ENCODE results near the gene RBFOX1. TPM values are rescaled to one million over a fixed set of nuclear protein-coding genes. Genes with fewer than 3 reads are reported as not detected.

Gene RBFOX1
- total RNA-seq, 1 donor, result not detected

GRCh38 chr16:7471268-7471667, 138.6 kb downstream of the RBFOX1 start:
- Histone ChIP-seq H3K79me2 (ENCODE audit: insufficient read depth, low read length) (no peaks in the 10 kb centered on the region), H4K20me1 (ENCODE audit: insufficient read depth, low read length) (no peaks in the 10 kb centered on the region), H3K27ac (ENCODE audit: low read depth, low read length) (no peak overlapping the region), H3K9me3 (ENCODE audit: low read depth, low read length) (no peaks in the 10 kb centered on the region), H3K27me3 (ENCODE audit: insufficient read depth, low read length) (no peaks in the 10 kb centered on the region), H3K36me3 (ENCODE audit: insufficient read depth, low read length) (no peaks in the 10 kb centered on the region), H3K4me1 (ENCODE audit: insufficient read depth, low read length) (no peaks in the 10 kb centered on the region), H2AFZ (ENCODE audit: low read length) (no peak overlapping the region), H3K4me3 (ENCODE audit: insufficient read depth, low read length) (no peak overlapping the region), H3K4me2 (ENCODE audit: insufficient read depth, low read length) (no peak overlapping the region)
- DNase-seq (ENCODE audit: insufficient read length, low spot score, missing footprints), result no peak
- TF ChIP-seq, protein P1, sequence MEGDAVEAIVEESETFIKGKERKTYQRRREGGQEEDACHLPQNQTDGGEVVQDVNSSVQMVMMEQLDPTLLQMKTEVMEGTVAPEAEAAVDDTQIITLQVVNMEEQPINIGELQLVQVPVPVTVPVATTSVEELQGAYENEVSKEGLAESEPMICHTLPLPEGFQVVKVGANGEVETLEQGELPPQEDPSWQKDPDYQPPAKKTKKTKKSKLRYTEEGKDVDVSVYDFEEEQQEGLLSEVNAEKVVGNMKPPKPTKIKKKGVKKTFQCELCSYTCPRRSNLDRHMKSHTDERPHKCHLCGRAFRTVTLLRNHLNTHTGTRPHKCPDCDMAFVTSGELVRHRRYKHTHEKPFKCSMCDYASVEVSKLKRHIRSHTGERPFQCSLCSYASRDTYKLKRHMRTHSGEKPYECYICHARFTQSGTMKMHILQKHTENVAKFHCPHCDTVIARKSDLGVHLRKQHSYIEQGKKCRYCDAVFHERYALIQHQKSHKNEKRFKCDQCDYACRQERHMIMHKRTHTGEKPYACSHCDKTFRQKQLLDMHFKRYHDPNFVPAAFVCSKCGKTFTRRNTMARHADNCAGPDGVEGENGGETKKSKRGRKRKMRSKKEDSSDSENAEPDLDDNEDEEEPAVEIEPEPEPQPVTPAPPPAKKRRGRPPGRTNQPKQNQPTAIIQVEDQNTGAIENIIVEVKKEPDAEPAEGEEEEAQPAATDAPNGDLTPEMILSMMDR (IDR thresholded peaks at IDR 0.05; ENCODE audit: extremely low read depth, low read depth, low read length), result no peak

DNA sequence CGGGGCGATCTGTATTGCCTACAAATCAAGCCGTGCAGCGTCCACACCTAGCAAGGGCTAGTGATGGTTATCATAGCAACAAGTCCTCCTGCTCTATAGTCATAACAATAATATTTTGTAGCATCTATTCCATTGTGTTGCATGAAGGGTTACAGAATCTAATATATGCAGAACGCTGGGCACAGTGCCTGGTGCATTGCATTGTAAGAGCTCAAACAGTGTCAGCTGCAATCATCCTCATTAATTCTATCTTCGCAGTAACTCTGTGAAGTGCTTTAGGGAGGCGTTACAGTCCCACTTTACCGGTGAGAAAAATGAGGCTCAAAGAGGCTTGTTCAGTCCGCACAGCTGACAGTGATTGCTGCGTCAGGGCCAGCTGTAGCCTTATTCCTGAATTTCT, 149.4 kb downstream of the RBFOX1 start:
- Histone ChIP-seq H4K20me1 (ENCODE audit: insufficient read depth, low read length) (no peaks in the 10 kb centered on the region), H3K36me3 (ENCODE audit: insufficient read depth, low read length) (no peaks in the 10 kb centered on the region), H3K79me2 (ENCODE audit: insufficient read depth, low read length) (no peaks in the 10 kb centered on the region), H3K4me1 (ENCODE audit: insufficient read depth, low read length) (no peaks in the 10 kb centered on the region), H3K9me3 (ENCODE audit: low read depth, low read length) (no peaks in the 10 kb centered on the region), H3K4me3 (ENCODE audit: insufficient read depth, low read length) (no peak overlapping the region), H3K27ac (ENCODE audit: low read depth, low read length) (no peak overlapping the region), H3K27me3 (ENCODE audit: insufficient read depth, low read length) (no peaks in the 10 kb centered on the region), H3K4me2 (ENCODE audit: insufficient read depth, low read length) (no peak overlapping the region), H2AFZ (ENCODE audit: low read length) (no peak overlapping the region)
- no peak for DNase-seq (ENCODE audit: insufficient read length, low spot score, missing footprints)
- TF ChIP-seq, protein P1 (IDR thresholded peaks at IDR 0.05; ENCODE audit: extremely low read depth, low read depth, low read length), result no peak

GRCh38 chr16:7482596-7483290, 150.1 kb downstream of the RBFOX1 start:
- H3K4me1 ChIP-seq (ENCODE audit: insufficient read depth, low read length), result no peaks in the 10 kb centered on the region
- DNase-seq (ENCODE audit: insufficient read length, low spot score, missing footprints), result no peak
- no peaks in the 10 kb centered on the region for H3K9me3 ChIP-seq (ENCODE audit: low read depth, low read length)
- H3K4me2 ChIP-seq (ENCODE audit: insufficient read depth, low read length), result no peak overlapping the region
- TF ChIP-seq, protein P1 (IDR thresholded peaks at IDR 0.05; ENCODE audit: extremely low read depth, low read depth, low read length), result no peak
- H3K27me3 ChIP-seq (ENCODE audit: insufficient read depth, low read length), result no peaks in the 10 kb centered on the region
- no peaks in the 10 kb centered on the region for H3K36me3 ChIP-seq (ENCODE audit: insufficient read depth, low read length)
- H4K20me1 ChIP-seq (ENCODE audit: insufficient read depth, low read length), result no peaks in the 10 kb centered on the region
- no peak overlapping the region for H3K27ac ChIP-seq (ENCODE audit: low read depth, low read length)
- H3K79me2 ChIP-seq (ENCODE audit: insufficient read depth, low read length), result no peaks in the 10 kb centered on the region
- no peak overlapping the region for H3K4me3 ChIP-seq (ENCODE audit: insufficient read depth, low read length)
- no peak overlapping the region for H2AFZ ChIP-seq (ENCODE audit: low read length)

DNA sequence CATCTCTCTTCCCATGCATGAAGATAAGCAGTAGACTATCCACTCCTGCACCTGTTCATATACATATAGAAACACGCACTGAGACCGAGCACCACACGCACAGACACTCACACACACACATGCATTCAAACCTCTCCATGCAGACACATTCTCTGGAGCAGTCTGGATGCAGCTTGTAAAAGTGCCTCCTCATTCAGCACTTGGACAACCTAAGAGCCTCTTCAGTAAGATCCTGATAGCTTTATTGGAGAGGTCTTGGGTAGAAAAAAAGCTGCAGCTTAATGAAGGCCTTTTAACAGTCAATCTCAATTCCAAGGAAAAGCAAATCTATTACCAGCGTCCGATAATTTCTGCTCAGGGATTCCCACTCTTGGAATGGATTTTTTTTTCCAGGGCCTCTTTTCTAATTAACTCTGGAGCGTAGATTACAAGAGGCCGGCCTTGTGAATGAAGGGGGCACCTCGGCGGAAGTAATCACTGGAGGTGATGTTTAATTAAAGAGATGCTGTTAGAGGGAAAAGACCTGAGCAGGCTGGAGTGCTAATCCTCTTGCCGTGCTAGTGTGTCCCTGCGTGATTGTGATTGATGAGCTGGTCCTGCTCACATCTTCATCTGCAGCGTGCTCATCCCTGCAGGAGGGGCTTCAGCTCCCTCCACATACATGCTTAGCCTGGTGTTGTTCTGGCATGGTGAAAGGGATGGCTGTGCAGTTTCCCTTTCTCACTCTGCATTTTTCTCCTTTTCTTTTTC, 155.1 kb downstream of the RBFOX1 start:
- TF ChIP-seq, protein P1 (IDR thresholded peaks at IDR 0.05; ENCODE audit: extremely low read depth, low read depth, low read length), result no peak
- no peak overlapping the region for H3K4me3 ChIP-seq (ENCODE audit: insufficient read depth, low read length)
- H3K9me3 ChIP-seq (ENCODE audit: low read depth, low read length), result no peaks in the 10 kb centered on the region
- no peak overlapping the region for H2AFZ ChIP-seq (ENCODE audit: low read length)
- H3K27me3 ChIP-seq (ENCODE audit: insufficient read depth, low read length), result no peaks in the 10 kb centered on the region
- H3K4me2 ChIP-seq (ENCODE audit: insufficient read depth, low read length), result no peak overlapping the region
- DNase-seq (ENCODE audit: insufficient read length, low spot score, missing footprints), result no peak
- no peaks in the 10 kb centered on the region for H3K4me1 ChIP-seq (ENCODE audit: insufficient read depth, low read length)
- H4K20me1 ChIP-seq (ENCODE audit: insufficient read depth, low read length), result no peaks in the 10 kb centered on the region
- H3K36me3 ChIP-seq (ENCODE audit: insufficient read depth, low read length), result no peaks in the 10 kb centered on the region
- H3K79me2 ChIP-seq (ENCODE audit: insufficient read depth, low read length), result no peaks in the 10 kb centered on the region
- no peak overlapping the region for H3K27ac ChIP-seq (ENCODE audit: low read depth, low read length)
